Psoas muscle (tissue), 8 donors: ENCODE measurements around the gene SLC4A1AP. TPM values are rescaled to one million over a fixed set of nuclear protein-coding genes. Genes with fewer than 3 reads are reported as not detected.

ENCODE experiments used
- ATAC-seq, 4 donors: fragments of 200-7000 bp; cut with Tn5 transposase; one replicate each; pipeline ENCODE4 v1.9.1; 2020; ENCODE audit warnings: moderate library complexity in 3 of 4, mild to moderate bottlenecking in 2 of 4
- DNase-seq, 2 donors: peaks; one replicate each; pipeline ENCODE4 v3.0.0-alpha.2; 2020
- H3K27ac ChIP-seq: fragments of 200-600 bp; one replicate; pipeline ENCODE4 v1.8.0; 2022
- H3K27me3 ChIP-seq, 3 donors: fragments of 200-600 bp in 1 of 3; one replicate each; pipeline versions ENCODE4 v1.6.1 to v1.8.0; 2013 to 2022; ENCODE audit warnings: low read length in 2 of 3, mild to moderate bottlenecking in 2 of 3, moderate library complexity in 1 of 3; ENCODE audit not compliant: insufficient read depth in 3 of 3
- H3K36me3 ChIP-seq, 2 donors: fragments of 200-600 bp in 1 of 2; one replicate each; pipeline versions ENCODE4 v1.6.1 to v1.8.0; 2013 to 2022; ENCODE audit warnings: low read depth in 1 of 2, mild to moderate bottlenecking in 1 of 2, moderate library complexity in 1 of 2; ENCODE audit not compliant: insufficient read depth in 1 of 2
- H3K4me1 ChIP-seq: fragments of 200-600 bp; one replicate; pipeline ENCODE4 v1.8.0; 2022
- H3K4me3 ChIP-seq: fragments of 200-600 bp; one replicate; pipeline ENCODE4 v1.8.0; 2022; ENCODE audit warnings: mild to moderate bottlenecking
- H3K9me3 ChIP-seq: fragments of 200-600 bp; one replicate; pipeline ENCODE4 v1.8.0; 2022
- CTCF ChIP-seq: fragments of 200-600 bp; IDR thresholded peaks from one replicate; pipeline ENCODE4 v1.8.0; 2022; ENCODE audit warnings: antibody characterized with exemption
- WGBS, 3 donors: extraction: QIAGEN DNeasy Blood & Tissue Kit; methylation state at CpG; one replicate each; pipeline versions ENCODE4 v1.1.6 to v1.1.7; 2013; 5-methylcytosine and 5-hydroxymethylcytosine counted together
- intact Hi-C, 2 donors: fragments of 100-400 bp; cut with DNase I; formaldehyde crosslinking; loops; one replicate each; pipeline versions ENCODE4 v1.11.0 to v1.14.2; 2022
- polyA plus RNA-seq, 3 donors: library from polyadenylated mRNA; stranded (reverse); fragments of 200-250 nt; gene quantifications; one replicate each; pipeline ENCODE4 v1.2.3, GENCODE V29; 2013
- total RNA-seq, 4 donors: library from RNA; stranded (reverse); fragmentation: NEBNext Ultra II Directional in 2 of 4; extraction: Animal tissue kit (Norgen Biotek cat#: 25700) in 2 of 4; gene quantifications; one replicate each; pipeline versions ENCODE4 v1.2.1 to v1.2.4, GENCODE V29; 2021 to 2023
- donor health status: healthy with polysubstance abuse.
- donor health status: DM: no; HTN: no; CAD: no; lungs with moderate emphysema.
- donor health status: Bipolar disorder and iron deficiency.
- donor health status: healthy.
- donor health status: DM: yes; HTN: yes; CAD: no.
- donor health status: DM: no; HTN: no; CAD: no.
- donor health status: DM: no; HTN: no; CAD: no.
- donor health status: DM: yes; HTN: yes; CAD: no.

SLC4A1AP gene
- total and polyA plus RNA-seq, 7 donors: 20.5 to 44.8 (median 26.7) TPM

GRCh38 chr2:27741673-27742072 is 78.0 kb downstream of the SLC4A1AP start:
- WGBS, 3 donors: 47 to 59% (median 51%) methylated on average over 3 of the region's 3 CpGs
- Histone ChIP-seq H3K27ac (no peak overlapping the region), H3K4me3 (no peak overlapping the region), H3K9me3 (no peaks in the 10 kb centered on the region), H3K36me3 (no peaks in the 10 kb centered on the region), H3K4me1 (no peaks in the 10 kb centered on the region), H3K27me3 (no peaks in the 10 kb centered on the region)
- no peak for TF ChIP-seq CTCF
- no peak for DNase-seq
- intact Hi-C loops: no loop called here
- no peak for ATAC-seq

- H3K4me3 ChIP-seq: no peak overlapping the region
- TF ChIP-seq CTCF: no peak
- no peaks in the 10 kb centered on the region for H3K4me1 ChIP-seq
- H3K9me3 ChIP-seq: no peaks in the 10 kb centered on the region
- H3K36me3 ChIP-seq: no peaks in the 10 kb centered on the region
- no peak for ATAC-seq
- DNase-seq: no peak
- H3K27me3 ChIP-seq: no peaks in the 10 kb centered on the region
- H3K27ac ChIP-seq: no peak overlapping the region
- intact Hi-C loops: no loop called here
- 95 to 96% (median 95%) methylated on average over 9 of the region's 9 CpGs for WGBS, 3 donors
Observed at GRCh38 chr2:27742571-27742970, 78.9 kb downstream of the SLC4A1AP start.

Other genes with a start within 250 kb of the SLC4A1AP start
- gene NRBP1, start 235.3 kb upstream of the SLC4A1AP start, total RNA-seq: 100 to 1,000 TPM in 2 of 4 donors, 10 to 100 TPM in 2; 83.8 to 138 (median 103) TPM
- 100 to 1,000 TPM; 120 to 238 (median 151) TPM for gene NRBP1, start 235.3 kb upstream of the SLC4A1AP start, polyA plus RNA-seq
- gene KRTCAP3, start 221.5 kb upstream of the SLC4A1AP start, total RNA-seq: 1 to 10 TPM in 3 of 4 donors, not detected in 1; 1.5 to 2.2 (median 1.7) TPM
- 1 to 10 TPM in 1 of 3 donors, under 1 TPM in 2; 0.26 to 1.7 (median 0.39) TPM for gene KRTCAP3, start 221.5 kb upstream of the SLC4A1AP start, polyA plus RNA-seq
- 10 to 100 TPM in 1 of 4 donors, 1 to 10 TPM in 3; 4.4 to 10.1 (median 5.9) TPM for gene IFT172, start 174.1 kb upstream of the SLC4A1AP start, total RNA-seq
- gene IFT172, start 174.1 kb upstream of the SLC4A1AP start, polyA plus RNA-seq: 1 to 10 TPM; 6.0 to 9.5 (median 7.5) TPM
- 10 to 100 TPM in 1 of 4 donors, 1 to 10 TPM in 3; 1.9 to 38.1 (median 3.0) TPM for gene FNDC4, start 168.7 kb upstream of the SLC4A1AP start, total RNA-seq
- gene FNDC4, start 168.7 kb upstream of the SLC4A1AP start, polyA plus RNA-seq: 10 to 100 TPM in 2 of 3 donors, 1 to 10 TPM in 1; 1.7 to 23.2 (median 10.9) TPM
- gene GCKR, start 167.1 kb upstream of the SLC4A1AP start, total RNA-seq: 1 to 10 TPM in 1 of 4 donors, not detected in 3; 2.0 TPM
- gene GCKR, start 167.1 kb upstream of the SLC4A1AP start, polyA plus RNA-seq: 1 to 10 TPM in 1 of 3 donors, under 1 TPM in 2; 0.05 to 1.6 (median 0.51) TPM
- gene ZNF512, start 80.8 kb upstream of the SLC4A1AP start, total RNA-seq: 10 to 100 TPM in 3 of 4 donors, 1 to 10 TPM in 1; 6.0 to 17.0 (median 12.8) TPM
- gene ZNF512, start 80.8 kb upstream of the SLC4A1AP start, polyA plus RNA-seq: 1 to 10 TPM; 5.1 to 9.4 (median 9.3) TPM
- gene CCDC121, start 34.9 kb upstream of the SLC4A1AP start, total RNA-seq: 1 to 10 TPM in 3 of 4 donors, under 1 TPM in 1; 0.98 to 4.8 (median 2.6) TPM
- gene CCDC121, start 34.9 kb upstream of the SLC4A1AP start, polyA plus RNA-seq: 10 to 100 TPM in 1 of 3 donors, 1 to 10 TPM in 2; 1.3 to 10.3 (median 1.6) TPM
- 10 to 100 TPM; 24.2 to 28.5 (median 26.2) TPM for gene GPN1, start 34.8 kb upstream of the SLC4A1AP start, total RNA-seq
- gene GPN1, start 34.8 kb upstream of the SLC4A1AP start, polyA plus RNA-seq: 10 to 100 TPM; 24.8 to 57.1 (median 42.8) TPM
- 10 to 100 TPM; 17.1 to 25.0 (median 22.1) TPM for gene SUPT7L, start 275 bp upstream of the SLC4A1AP start, total RNA-seq
- 10 to 100 TPM; 17.1 to 33.8 (median 21.1) TPM for gene SUPT7L, start 275 bp upstream of the SLC4A1AP start, polyA plus RNA-seq
- gene MRPL33, start 107.8 kb downstream of the SLC4A1AP start, total RNA-seq: 100 to 1,000 TPM; 200 to 269 (median 257) TPM
- gene MRPL33, start 107.8 kb downstream of the SLC4A1AP start, polyA plus RNA-seq: 100 to 1,000 TPM; 400 to 716 (median 536) TPM
- gene RBKS, start 226.5 kb downstream of the SLC4A1AP start, total RNA-seq: 1 to 10 TPM; 3.5 to 4.4 (median 3.8) TPM
- 1 to 10 TPM; 4.1 to 7.3 (median 4.6) TPM for gene RBKS, start 226.5 kb downstream of the SLC4A1AP start, polyA plus RNA-seq
- gene BABAM2, start 226.8 kb downstream of the SLC4A1AP start, total RNA-seq: 10 to 100 TPM; 48.2 to 74.5 (median 57.2) TPM
- 10 to 100 TPM; 34.2 to 72.4 (median 40.6) TPM for gene BABAM2, start 226.8 kb downstream of the SLC4A1AP start, polyA plus RNA-seq